Measurements from ENCODE around the gene IRF1.

Gene IRF1

DNA sequence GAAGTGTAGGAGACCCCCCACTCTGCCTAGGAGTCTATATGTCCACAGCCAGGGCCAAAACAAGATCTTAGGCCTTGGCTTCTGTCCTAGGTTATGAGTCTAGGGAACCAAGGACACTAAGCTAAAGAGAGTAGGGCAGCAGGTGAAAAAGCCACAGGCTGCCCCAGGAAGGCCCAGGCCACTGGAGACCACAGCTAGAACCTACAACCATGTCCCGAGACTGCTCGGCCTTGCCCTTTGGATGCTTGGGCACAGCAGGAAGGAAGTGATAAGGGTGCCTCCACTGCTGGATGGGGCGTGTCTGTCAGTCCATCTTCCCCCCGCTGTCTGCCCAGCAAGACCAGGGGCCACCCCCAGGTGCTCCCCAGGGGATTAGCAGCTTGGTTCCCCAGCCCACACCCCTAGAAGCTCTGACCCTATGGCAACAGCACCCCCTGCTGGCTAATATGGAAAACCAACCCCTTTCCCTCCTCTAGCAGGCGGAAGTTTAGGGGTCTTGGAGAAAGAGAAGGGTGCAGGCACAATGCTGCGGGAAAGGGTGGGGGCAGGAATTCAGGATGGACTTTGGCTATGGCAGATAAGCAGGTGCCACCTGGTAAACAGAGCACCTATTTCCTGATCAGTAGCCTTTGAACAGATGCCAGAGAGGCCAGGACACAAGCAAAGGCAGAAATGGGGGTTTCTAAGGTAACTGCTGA lies 10.5 kb upstream of the IRF1 start:
- peak; percentile 62 for DNase-seq (ENCODE audit: low read depth)

DNA sequence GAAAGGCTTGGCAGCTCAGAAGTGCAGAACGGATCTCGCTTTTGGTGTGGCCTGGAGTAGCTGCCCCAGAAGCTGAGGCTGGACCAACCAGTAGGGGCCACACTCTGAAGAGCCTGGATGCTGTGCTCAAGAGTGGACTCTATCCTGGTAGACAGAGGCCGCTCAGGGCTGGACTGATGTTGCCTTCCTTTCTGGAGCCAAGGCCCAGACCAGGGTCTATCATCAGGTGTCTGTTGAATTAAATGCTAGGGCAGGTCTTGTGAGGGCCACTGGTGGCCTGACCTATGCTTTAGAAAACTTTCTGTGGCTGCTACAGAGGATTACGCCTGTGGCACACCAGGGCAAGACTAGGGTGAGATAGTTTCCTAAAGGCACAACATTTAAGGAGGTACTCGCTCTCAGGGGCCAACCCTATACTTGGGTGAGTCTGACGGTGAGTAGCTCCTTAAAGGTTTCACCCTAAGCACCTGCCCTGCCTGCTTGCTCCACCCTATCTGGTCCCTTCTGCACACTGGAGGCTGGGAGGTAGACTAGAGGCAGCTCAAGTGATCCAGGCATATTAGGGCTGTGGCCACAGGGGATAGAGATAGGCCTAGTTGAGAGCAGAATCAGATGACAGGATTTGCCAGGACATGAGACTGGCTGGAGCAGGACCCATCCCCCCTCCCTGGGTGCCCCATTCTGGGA lies 9.8 kb upstream of the IRF1 start:
- DNase-seq (ENCODE audit: low read depth) = no peak

DNA sequence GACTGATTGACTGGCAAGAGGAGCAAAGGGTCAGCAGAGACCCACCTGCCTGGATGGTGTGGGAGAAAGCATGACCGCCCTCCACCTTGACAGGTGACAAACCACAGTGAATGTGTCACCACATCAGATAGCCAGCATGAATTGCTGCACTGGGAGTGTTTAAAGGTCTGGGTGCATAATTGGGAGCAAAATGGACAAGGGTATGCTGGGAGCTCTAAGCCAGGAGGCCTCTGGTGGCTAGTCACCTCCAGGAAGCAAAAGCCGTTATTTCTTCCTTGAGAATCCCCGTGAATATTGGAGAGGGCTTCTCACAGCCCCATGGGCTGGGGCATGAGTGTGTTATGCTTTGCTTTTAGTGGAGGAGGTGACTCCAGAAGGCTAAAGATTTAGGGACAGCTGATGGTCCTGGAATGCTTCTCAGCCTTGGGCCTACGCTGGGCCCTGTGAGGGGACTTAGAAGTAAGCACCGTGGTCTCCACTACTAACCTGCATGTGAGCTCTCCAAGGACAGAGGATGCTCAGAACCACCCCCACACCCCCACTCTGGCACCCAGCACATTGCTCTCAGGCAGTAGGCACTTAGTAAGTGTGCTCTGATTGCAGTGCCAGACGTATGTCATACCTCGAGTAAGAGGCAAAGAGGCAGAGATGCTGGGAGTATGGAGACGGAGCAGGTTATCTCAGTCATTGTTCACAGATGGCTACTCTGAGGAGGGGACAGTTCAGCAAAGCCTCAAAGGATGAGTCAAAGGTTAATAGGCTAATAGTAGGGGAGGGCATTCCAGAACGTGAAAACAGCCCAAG lies 9.1 kb upstream of the IRF1 start:
- no peak for DNase-seq (ENCODE audit: low read depth)

DNA sequence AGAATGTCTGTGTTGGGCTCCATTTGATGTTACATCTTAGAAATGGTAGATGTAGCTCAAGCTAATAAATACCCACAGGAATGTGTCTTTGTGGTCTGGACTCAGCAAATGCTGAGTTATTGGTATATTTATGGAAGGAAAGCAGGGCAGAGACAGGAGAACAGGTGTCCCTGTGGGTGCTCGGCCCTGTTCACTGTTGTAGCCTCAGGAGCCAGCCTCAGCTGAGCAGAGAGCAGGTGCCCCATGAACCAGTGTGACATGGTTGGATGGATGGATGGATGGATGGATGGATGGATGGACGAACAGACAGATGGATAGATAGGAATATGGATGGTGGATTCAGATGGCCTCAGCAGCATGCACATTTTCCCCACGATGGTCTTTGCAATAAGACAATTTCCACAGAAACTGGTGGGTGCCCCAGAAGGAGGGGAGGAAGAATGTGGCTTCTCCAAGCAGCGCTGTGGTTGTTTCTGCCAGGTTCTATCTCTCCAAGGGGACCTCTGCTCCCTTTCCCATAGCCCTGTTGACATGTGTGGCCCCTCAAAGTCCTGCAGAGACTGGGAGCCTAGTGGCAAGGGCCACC lies 8.2 kb upstream of the IRF1 start:
- DNase-seq (ENCODE audit: low read depth) = no peak

DNA sequence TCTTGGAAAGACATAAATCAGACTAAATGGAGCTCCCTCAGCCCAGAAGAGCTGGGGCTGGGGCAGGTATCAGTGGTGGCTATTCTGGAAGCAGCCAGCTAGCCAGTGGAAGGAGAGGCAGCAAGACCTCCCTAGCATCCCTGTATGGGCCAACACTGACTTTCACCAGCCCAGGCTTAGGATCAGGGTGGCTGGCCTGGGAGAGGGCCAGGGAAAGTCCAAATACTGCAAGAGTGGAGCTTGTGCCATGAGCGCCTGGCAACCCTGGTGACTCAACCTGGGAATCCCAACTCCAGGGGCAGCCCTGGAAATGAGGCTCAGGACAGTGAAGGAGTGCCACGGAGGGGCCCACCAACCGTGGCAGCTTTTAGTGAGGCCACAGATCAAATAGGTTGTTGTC lies 7.6 kb upstream of the IRF1 start:
- no peak for DNase-seq (ENCODE audit: low read depth)

DNA sequence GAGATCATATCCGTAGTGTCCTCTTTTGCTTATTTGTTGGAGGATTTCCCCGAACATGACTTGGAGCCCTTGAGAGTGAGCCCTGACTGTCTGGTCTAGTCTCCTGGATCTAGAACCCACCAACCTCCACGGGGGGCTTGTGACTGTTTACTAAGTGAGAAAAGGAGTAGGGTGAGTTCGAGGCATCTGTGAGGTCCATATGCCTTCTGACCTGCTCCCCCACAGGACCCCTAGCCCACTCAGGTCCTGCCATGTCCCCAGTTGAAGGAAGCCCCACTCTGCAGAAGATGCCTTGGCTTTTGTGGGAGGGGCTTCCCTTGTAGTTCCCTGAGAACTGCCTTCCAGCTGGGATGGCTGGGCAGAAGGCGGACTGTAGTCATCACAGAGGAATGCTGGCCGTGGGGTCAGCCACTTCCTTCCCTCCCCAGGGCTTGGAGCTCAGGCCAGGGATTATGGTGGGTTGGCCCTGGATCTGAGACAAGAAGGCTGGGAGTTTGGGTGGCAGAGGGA lies 7.0 kb upstream of the IRF1 start:
- no peak for DNase-seq (ENCODE audit: low read depth)

DNA sequence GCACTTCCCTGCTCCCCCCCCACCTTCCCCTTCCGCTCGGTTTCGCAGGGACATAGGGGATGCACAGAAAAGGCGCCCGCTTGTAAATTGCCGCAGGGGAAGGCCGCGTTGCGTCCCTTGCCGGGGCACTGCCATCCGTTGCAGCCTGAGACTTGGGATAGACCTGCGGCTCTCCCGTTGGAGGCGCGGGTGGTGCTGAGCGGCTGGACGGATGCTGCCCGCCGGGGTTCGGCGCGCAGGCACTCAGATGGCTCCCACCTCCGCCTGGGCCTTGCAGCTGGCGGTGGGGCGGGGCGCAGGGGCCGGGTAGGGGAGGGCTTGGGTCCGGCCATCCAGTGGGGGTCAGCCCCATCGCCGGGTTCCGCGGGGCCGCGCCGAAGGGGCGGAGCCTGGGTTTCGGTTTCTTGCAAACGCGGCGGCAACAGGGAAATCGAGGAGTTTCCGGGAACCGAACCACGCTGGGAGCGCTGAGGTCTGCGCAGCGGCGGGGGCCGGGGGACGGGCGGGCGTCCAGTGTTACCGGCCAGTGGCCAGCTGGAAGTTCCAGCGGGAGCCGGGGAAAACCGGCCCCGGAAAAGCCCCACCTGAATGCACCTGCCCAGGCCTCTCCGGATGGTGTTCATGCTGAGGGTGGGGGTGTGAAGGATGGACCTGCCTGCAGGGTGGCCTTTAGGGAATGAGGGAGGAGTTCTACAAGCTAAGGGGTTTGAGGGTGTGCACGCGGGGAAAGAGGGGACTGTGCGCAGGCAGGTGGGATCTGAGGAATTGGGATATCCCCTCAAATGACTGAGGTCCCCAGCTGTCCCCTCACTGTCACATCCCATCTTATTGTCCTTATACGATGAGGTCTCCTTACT lies 6.3 kb upstream of the IRF1 start:
- peak; percentile 33 for DNase-seq (ENCODE audit: low read depth)

DNA sequence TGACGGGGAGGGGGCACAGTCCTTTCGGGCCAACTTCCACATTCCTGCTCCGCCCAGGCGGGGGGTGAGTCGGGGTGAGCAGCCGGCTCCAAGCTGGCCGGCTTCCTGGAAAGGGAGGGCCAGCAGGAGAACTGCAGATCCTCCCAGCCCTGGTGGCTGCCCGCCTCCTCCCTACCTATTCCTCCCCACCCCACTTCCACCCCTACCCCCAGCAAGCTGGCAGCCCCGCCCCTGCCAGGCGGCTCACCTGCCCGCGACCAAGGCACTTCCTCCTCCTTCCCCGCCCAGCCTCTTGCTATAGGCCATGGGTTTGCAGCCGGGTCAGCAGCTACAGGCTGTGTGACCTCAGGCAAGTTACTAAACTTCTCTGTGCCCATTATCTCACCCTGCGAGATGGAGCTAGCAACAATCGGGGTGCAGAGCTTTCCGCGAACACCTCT lies 5.6 kb upstream of the IRF1 start:
- peak; percentile 79 for DNase-seq (ENCODE audit: low read depth)

DNA sequence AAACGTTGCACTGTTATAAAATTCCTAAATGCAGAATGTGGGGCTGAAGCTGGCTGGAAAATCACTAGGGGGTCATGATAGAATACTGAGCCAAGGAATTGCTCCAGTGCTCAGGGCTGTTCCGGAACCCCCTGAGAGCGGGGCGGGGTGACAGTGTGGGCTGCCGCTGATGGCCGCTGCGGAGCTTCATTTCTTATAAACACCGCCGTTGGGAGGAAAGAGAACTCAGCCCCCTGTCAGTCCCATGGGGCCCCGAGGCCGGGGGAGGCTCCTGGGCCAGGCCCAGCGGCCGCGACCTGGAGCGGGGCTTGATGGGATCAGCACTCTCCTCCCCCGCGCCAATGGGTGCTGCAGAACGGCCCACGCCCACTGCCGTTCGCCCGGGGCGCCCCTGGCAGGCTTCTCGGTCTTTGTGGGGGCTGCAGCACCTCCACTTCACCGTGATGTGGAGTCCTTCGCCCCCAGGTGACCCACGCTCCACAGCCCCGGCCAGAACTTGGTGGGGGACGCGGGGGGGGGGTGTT lies 5.2 kb upstream of the IRF1 start:
- DNase-seq (ENCODE audit: low read depth) = peak; percentile 43

DNA sequence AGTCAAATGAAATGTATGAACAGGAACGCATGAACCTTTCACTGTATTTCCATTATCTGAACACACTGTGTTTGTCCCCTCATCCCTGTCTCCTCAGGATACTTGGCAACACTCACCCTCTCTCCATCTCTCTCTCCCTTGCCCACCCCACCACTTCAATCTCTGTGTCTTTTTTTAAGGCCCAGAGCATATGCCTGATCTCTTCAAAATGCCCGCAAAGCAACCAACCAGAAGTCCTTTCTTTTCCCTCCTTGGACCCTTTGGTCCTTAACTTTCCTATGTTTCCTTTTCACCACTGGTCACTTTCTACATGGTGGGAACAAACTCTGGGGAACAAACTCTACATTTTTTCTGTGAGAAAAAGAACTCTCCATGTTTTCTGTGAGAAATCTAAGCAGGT lies 3.2 kb upstream of the IRF1 start:
- DNase-seq (ENCODE audit: low read depth) = no peak

DNA sequence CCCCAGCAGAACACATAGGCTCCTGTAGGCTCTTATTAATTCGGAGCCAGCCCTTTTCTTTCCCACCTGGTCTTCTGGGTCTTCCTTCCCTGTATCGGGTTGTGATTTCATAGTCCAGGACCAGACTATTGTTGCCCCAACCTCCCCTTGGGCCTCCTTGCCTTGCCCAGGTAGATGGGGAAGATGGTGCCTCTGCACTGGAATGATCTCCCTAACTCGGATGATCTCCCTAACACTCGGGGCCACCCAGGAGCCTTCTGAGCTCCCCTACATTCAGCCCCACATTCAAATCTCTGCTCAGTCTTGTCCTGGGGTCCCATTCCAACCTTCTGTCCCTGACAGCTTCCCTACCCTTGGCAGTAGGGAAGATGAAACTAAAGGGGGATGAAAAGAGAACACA lies 2.7 kb upstream of the IRF1 start:
- DNase-seq (ENCODE audit: low read depth) = no peak

DNA sequence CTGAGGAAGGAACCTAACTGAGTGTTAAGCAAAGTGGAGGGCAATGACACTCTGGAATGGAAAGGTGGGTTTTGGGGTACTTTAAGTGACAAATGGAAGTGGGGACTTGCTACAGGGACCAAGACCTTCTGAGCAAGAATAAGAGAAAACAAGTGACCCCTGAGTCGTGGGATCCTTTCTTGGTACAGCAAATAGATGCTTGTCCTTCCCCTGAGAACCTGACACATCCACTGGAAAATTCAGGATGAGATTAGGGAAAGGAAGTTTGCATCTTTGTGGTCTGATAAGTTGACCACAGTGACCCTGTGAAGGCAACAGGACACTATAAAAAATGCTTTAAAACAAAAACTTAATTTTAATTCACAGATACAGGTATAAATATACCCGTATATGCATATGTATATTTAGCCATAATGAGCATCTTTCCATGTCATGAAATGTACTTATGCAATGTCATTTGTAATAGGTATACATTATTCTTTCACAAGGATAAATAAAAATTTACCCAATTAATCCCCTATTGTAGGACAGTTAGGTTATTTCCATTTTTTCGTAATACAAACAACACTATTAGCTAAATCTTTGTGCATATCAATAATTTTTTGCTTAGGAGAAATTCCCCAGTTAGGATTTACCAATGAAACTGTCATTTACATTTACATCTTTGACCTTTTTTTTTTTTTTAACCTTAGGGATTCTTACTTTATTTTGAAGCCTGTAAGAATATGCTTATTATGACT lies 2.0 kb upstream of the IRF1 start:
- DNase-seq (ENCODE audit: low read depth) = no peak

DNA sequence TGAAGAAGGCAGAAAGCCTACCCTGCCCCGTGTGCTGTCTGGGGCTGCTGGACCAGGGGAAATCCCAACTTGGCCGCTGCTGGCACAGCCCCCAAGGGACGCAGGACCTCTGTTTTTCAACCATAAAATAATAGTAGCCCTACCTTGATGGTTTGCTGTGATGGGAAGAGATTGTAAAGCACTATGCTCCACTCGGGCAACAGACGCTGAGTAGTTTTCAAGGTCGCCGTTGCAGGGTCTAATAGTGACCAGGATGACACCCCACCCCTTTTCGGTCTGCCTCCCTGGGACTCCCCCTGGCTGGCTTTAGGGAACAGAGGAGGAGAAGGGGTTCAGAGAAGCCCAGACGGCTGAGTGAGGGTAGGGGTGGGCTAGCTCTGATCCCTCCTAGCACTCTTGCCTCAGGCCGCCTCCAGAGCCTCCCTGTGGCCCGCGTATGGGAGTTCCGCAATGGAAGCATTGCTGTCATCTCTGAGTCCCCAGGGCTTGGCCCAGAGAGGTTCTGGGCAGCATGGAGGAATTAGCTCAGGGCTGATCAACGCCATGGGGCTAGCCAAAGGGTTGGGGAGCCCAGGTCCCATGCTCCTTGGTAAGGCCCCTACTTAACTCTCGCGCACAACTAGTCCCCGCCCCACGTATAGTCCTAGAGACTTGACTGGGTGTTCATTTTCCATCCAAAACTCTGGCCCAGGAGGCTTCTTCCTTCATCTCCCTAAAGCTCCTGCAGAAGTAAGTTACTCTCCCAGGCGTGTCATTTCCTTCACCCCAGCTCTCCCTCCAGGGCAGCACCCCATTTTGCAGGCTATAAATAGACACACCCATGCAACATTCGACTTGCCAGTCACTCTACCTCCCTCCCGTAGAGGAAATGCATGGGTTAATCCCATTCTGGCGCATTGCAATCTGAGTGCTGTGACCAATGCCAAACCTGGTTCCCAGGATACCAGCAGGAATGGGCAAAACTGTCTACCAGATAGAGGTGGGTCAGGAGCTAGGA lies 1.1 kb upstream of the IRF1 start:
- DNase-seq (ENCODE audit: low read depth) = no peak

DNA sequence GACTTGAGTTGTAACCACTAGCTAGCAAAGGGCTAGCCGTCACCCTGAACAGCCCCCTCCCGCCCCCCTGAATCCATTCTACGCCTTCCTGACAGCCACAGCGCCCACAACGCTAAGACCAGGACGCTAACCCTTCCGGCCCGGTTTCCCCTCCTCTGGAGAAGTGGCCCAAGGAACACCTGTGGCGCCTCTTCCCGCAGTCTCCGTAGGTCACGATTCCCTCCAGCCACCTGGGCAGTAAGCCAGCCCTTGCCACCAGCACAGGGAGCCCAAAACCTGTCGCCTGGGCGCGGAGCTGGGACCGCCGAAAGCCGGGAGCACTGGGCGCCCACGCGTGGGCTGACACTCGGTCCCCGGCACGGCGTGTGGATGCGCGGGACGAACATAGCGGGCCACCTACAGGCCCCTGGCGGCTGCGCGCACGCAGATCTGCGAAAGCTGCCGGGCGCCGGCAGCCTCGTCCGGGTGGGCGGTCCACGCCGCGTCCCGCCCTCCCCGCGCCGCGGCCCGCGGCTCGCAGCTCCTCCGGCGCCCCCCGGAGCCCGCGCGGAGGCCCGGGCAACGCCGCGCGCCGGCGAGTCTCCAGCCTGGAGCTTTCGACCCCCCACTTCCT lies 596 bp downstream of the IRF1 start:
- DNase-seq (ENCODE audit: low read depth) = peak; percentile 53

DNA sequence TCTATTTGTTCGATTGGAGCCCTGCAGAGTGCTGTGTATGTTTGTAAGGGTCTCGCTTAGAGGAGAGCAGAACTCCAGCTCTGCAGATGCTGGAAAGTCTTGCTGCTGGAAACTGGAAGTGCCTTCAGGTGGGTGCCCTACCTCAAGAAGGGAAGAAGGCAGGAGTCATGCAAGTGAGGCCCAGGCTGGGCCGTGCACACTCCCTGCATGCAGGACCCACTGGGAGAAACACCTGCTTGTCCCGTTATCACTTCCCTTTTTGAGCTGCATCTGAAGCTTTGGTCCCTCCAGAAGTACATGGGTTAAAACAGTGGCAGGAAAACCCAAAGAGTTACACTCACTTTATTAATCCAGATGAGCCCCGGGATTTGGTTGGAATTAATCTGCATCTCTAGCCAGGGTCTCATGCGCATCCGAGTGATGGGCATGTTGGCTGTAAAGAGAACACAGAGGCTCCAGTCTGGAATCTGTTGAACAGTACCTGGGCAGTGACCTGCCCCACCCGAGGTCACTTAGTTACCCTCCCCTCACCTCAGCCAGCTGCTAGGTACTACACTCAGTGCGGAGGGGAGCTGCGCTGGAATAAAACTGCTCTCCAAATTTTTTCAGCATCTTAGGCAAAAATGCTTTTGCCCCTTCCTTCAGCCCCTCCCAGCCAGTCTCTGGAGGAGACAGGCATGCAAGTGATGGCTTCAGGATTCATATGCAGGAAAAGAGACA lies 1.4 kb downstream of the IRF1 start:
- no peak for DNase-seq (ENCODE audit: low read depth)

DNA sequence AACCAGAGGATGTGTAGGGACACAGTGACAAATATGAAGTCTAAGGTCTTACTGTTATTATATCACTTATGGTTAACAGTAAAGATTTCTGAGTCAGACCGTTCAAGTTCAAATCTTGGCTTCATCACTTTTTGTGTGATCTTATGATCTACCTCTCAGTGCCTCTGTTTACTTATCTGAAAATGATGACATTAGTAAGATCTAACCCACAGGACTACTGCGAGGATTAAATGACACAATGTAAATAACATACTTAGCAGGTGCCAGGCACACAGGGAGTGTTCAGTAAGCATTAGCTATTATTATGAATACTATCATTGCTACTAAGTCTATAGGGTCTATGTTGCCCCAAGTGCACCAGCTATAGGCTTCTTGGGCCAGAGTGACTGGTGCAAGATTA lies 2.0 kb downstream of the IRF1 start:
- DNase-seq (ENCODE audit: low read depth) = no peak

DNA sequence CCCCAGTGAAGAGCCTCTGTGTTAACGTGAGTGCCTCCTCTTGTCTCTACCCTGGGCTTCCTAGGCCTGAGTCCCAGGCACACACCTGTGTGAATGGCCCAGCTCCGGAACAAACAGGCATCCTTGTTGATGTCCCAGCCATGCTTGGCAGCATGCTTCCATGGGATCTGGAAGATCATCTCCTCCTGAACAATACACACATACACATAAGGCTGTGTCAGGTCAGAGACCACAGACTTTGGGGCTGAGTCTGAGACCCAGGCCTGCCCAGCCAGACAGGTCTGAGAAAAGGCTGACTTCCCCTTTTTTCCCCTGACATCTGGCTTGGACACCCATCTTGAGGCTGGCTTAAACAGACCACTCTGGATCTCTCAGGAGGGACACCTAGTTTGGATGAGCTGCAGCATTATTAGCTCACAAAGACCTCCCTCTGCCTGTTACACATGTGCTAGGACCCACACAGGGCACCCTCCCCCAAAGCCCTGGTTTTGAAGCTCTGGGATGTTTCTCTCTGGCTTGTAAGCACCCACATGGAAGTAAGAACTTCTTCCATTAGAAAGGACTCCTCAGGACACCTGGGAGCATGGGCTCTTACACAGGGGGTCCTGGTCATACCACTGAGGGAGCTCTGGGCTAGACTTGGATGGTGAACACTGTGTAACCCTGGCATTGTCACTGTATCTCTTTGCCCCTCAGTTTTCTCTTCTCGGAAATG lies 2.6 kb downstream of the IRF1 start:
- DNase-seq (ENCODE audit: low read depth) = no peak

DNA sequence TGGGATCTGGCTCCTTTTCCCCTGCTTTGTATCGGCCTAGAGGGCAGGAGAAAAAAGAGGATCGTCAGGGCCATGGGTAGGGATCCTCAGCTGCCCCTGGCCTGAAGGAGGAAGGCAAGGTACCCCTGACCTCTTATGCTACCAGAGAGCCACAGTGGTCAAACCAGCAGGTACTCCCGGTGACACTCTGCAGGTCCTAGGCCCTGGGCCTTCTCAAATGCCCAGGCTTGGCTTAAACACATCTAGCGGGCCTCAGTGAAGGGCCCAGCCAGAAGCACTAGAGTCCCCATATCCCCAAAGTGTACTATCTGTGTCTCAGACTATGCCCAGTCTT lies 3.5 kb downstream of the IRF1 start:
- no peak for DNase-seq (ENCODE audit: low read depth)
